Uterus (tissue), 4 donors: ENCODE data around the gene GNGT2. TPM values are rescaled to one million over a fixed set of nuclear protein-coding genes. Genes with fewer than 3 reads are reported as not detected.

ENCODE experiments used
- DNase-seq, 2 donors: peaks; one replicate each; pipeline ENCODE4 v3.0.0-alpha.2; 2019 to 2020
- H3K27ac ChIP-seq, 2 donors: fragments of 200-600 bp; sonication (generic); 1 replicate in 1 of 2; 2 replicates in 1 of 2; pipeline ENCODE4 v1.5.1; 2016 to 2018
- H3K27me3 ChIP-seq, 2 donors: fragments of 200-600 bp; sonication (generic); one replicate each; pipeline ENCODE4 v1.5.1; 2018 to 2019; ENCODE audit warnings: control low read depth in 1 of 2
- H3K36me3 ChIP-seq, 2 donors: fragments of 200-600 bp; sonication (generic); one replicate each; pipeline ENCODE4 v1.5.1; 2019; ENCODE audit warnings: control low read depth in 1 of 2
- H3K4me1 ChIP-seq, 2 donors: fragments of 200-600 bp; sonication (generic); one replicate each; pipeline ENCODE4 v1.5.1; 2018 to 2019; ENCODE audit warnings: control low read depth in 1 of 2
- H3K4me3 ChIP-seq, 2 donors: fragments of 200-600 bp; sonication (generic); 1 replicate in 1 of 2; 2 replicates in 1 of 2; pipeline ENCODE4 v1.5.1; 2018 to 2019; ENCODE audit warnings: mild to moderate bottlenecking in 1 of 2
- H3K9me3 ChIP-seq, 2 donors: fragments of 200-600 bp; sonication (generic); one replicate each; pipeline ENCODE4 v1.5.1; 2019; ENCODE audit warnings: control low read depth in 1 of 2
- CTCF ChIP-seq, 4 experiments: fragments of 200-600 bp in 2 of 4; fragments of 450-650 bp in 2 of 4; sonication (generic) in 2 of 4; IDR thresholded peaks; one replicate each; pipeline ENCODE4 v1.5.1; 2016 to 2019; ENCODE audit warnings: antibody characterized with exemption in 4 of 4, mild to moderate bottlenecking in 2 of 4, moderate library complexity in 1 of 4
- POLR2A ChIP-seq, 2 donors: fragments of 450-650 bp; IDR thresholded peaks; one replicate each; pipeline ENCODE4 v1.6.1; 2016; ENCODE audit warnings: antibody characterized with exemption in 2 of 2, mild to moderate bottlenecking in 1 of 2, moderate library complexity in 1 of 2
- intact Hi-C: fragments of 100-400 bp; cut with DNase I; formaldehyde crosslinking; loops from one replicate; pipeline ENCODE4 v1.15.1; 2023; ENCODE audit warnings: low total_unique reads
- total RNA-seq, 4 donors: library from RNA; depleted of rRNA in 3 of 4; stranded (reverse); fragments of >200 nt in 3 of 4; gene quantifications; one replicate each; pipeline versions ENCODE4 v1.1.0 to v1.2.4, GENCODE V29; 2014 to 2023
- donor health status: DM: yes; HTN: yes; CAD: no.

Gene GNGT2
- total RNA-seq, 4 donors from 2014 or later: 5.5 to 6.7 TPM; not detected in 2

- intact Hi-C loops: no loop called here
- Histone ChIP-seq H3K36me3 (no peaks in the 10 kb centered on the region), H3K4me3 (no peak overlapping the region), H3K4me1 (no peaks in the 10 kb centered on the region), H3K9me3 (no peaks in the 10 kb centered on the region), H3K27me3 (no peaks in the 10 kb centered on the region), H3K27ac (no peak overlapping the region)
- TF ChIP-seq POLR2A (IDR thresholded peaks at IDR 0.05) (no peak), CTCF (IDR thresholded peaks at IDR 0.05) (no peak)
- DNase-seq: no peak
Measured at GRCh38 chr17:49168706-49169105, 41.7 kb downstream of the GNGT2 start.

- Histone ChIP-seq H3K9me3 (no peaks in the 10 kb centered on the region), H3K4me3 (no peak overlapping the region), H3K4me1 (no peaks in the 10 kb centered on the region), H3K36me3 (no peaks in the 10 kb centered on the region), H3K27me3 (no peaks in the 10 kb centered on the region), H3K27ac (no peak overlapping the region)
- intact Hi-C loops: no loop called here
- DNase-seq: no peak
- no peak for TF ChIP-seq CTCF (IDR thresholded peaks at IDR 0.05)
- no peak for TF ChIP-seq POLR2A (IDR thresholded peaks at IDR 0.05)
Measured at GRCh38 chr17:49165143-49165542, 45.2 kb downstream of the GNGT2 start.

- H3K36me3 ChIP-seq: no peaks in the 10 kb centered on the region
- no peak for DNase-seq
- H3K9me3 ChIP-seq: no peaks in the 10 kb centered on the region
- H3K4me3 ChIP-seq: no peak overlapping the region
- H3K4me1 ChIP-seq: no peaks in the 10 kb centered on the region
- no peaks in the 10 kb centered on the region for H3K27me3 ChIP-seq
- intact Hi-C loops: no loop called here
- TF ChIP-seq CTCF (IDR thresholded peaks at IDR 0.05) (no peak), POLR2A (IDR thresholded peaks at IDR 0.05) (no peak)
- H3K27ac ChIP-seq: no peak overlapping the region
Measured at GRCh38 chr17:49162866-49163265, 47.5 kb downstream of the GNGT2 start.

- no peak overlapping the region for H3K4me3 ChIP-seq
- no peaks in the 10 kb centered on the region for H3K27me3 ChIP-seq
- no peak for DNase-seq
- no peaks in the 10 kb centered on the region for H3K9me3 ChIP-seq
- TF ChIP-seq CTCF (IDR thresholded peaks at IDR 0.05) (no peak), POLR2A (IDR thresholded peaks at IDR 0.05) (no peak)
- no peak overlapping the region for H3K27ac ChIP-seq
- no peaks in the 10 kb centered on the region for H3K4me1 ChIP-seq
- H3K36me3 ChIP-seq: no peaks in the 10 kb centered on the region
- intact Hi-C loops: no loop called here
Measured at GRCh38 chr17:49157784-49158183, 52.6 kb downstream of the GNGT2 start.

GRCh38 chr17:49156256-49156655 is 54.1 kb downstream of the GNGT2 start:
- Histone ChIP-seq H3K4me1 (no peaks in the 10 kb centered on the region), H3K27ac (no peak overlapping the region), H3K4me3 (no peak overlapping the region), H3K36me3 (no peaks in the 10 kb centered on the region), H3K9me3 (no peaks in the 10 kb centered on the region), H3K27me3 (no peaks in the 10 kb centered on the region)
- no peak for DNase-seq
- intact Hi-C loops: no loop called here
- TF ChIP-seq POLR2A (IDR thresholded peaks at IDR 0.05) (no peak), CTCF (IDR thresholded peaks at IDR 0.05) (no peak)

Other genes with a start within 250 kb of the GNGT2 start
- not detected for gene GIP, start 242.0 kb downstream of the GNGT2 start, total RNA-seq
- 1 to 10 TPM in 1 of 4 donors, under 1 TPM in 1, not detected in 2; under 0.01 to 1.8 TPM for gene IGF2BP1, start 213.2 kb downstream of the GNGT2 start, total RNA-seq
- gene B4GALNT2, start 77.8 kb downstream of the GNGT2 start, total RNA-seq: under 1 TPM in 3 of 4 donors, not detected in 1; under 0.01 to 0.18 (median 0.07) TPM
- 10 to 100 TPM in 2 of 4 donors, 1 to 10 TPM in 2; 5.9 to 32.9 (median 13.9) TPM for gene ABI3, start 133 bp upstream of the GNGT2 start, total RNA-seq
- gene PHOSPHO1, start 20.2 kb upstream of the GNGT2 start, total RNA-seq: 1 to 10 TPM in 1 of 4 donors, under 1 TPM in 1, not detected in 2; 0.40 to 2.4 TPM
- gene ZNF652, start 151.7 kb upstream of the GNGT2 start, total RNA-seq: 10 to 100 TPM; 17.6 to 65.3 (median 36.2) TPM
- gene PHB1, start 204.3 kb upstream of the GNGT2 start, total RNA-seq: 10 to 100 TPM; 63.5 to 98.4 (median 79.6) TPM